ACC112 (cell line): ENCODE results near the gene ZSWIM2.

Experiments used
- H2AFZ ChIP-seq: fragments of 200-600 bp; sonication (generic); one replicate; pipeline ENCODE4 v1.6.0; 2017; ENCODE audit warnings: antibody characterized with exemption, low read length; ENCODE audit not compliant: unreplicated experiment
- H3K27ac ChIP-seq: fragments of 200-600 bp; sonication (generic); 2 replicates; pipeline ENCODE4 v1.5.1; 2014; ENCODE audit warnings: low read depth, mild to moderate bottlenecking, antibody characterized with exemption, low read length, moderate library complexity
- H3K27me3 ChIP-seq: fragments of 200-600 bp; sonication (generic); 2 replicates; pipeline ENCODE4 v1.6.1; 2014; ENCODE audit warnings: mild to moderate bottlenecking, antibody characterized with exemption, low read length, moderate library complexity, mixed read lengths; ENCODE audit not compliant: insufficient read depth
- H3K36me3 ChIP-seq: fragments of 200-600 bp; sonication (generic); 2 replicates; pipeline ENCODE4 v1.6.1; 2016; ENCODE audit warnings: mild to moderate bottlenecking, antibody characterized with exemption, low read length, moderate library complexity, mixed read lengths; ENCODE audit not compliant: insufficient read depth
- H3K4me1 ChIP-seq: fragments of 200-600 bp; sonication (generic); one replicate; pipeline ENCODE4 v1.6.1; 2016; ENCODE audit warnings: low read length, mixed read lengths; ENCODE audit not compliant: insufficient read depth, unreplicated experiment, control insufficient read depth
- H3K4me3 ChIP-seq: fragments of 200-600 bp; sonication (generic); 2 replicates; pipeline ENCODE4 v1.5.1; 2014; ENCODE audit warnings: mild to moderate bottlenecking, low read depth, low read length
- H3K79me2 ChIP-seq: fragments of 200-600 bp; sonication (generic); one replicate; pipeline ENCODE4 v1.6.0; 2016; ENCODE audit warnings: low read length; ENCODE audit not compliant: control insufficient read depth, unreplicated experiment, insufficient read depth

Gene ZSWIM2

GRCh38 chr2:186883666-186884065, 34.7 kb upstream of the ZSWIM2 start:
- H3K79me2 ChIP-seq = no peaks in the 10 kb centered on the region
- H3K27me3 ChIP-seq = no peaks in the 10 kb centered on the region
- H2AFZ ChIP-seq = no peak overlapping the region
- no peaks in the 10 kb centered on the region for H3K36me3 ChIP-seq
- H3K4me1 ChIP-seq = peaks cover 18% of the 10 kb centered on the region
- no peak overlapping the region for H3K4me3 ChIP-seq
- H3K27ac ChIP-seq = no peak overlapping the region

DNA sequence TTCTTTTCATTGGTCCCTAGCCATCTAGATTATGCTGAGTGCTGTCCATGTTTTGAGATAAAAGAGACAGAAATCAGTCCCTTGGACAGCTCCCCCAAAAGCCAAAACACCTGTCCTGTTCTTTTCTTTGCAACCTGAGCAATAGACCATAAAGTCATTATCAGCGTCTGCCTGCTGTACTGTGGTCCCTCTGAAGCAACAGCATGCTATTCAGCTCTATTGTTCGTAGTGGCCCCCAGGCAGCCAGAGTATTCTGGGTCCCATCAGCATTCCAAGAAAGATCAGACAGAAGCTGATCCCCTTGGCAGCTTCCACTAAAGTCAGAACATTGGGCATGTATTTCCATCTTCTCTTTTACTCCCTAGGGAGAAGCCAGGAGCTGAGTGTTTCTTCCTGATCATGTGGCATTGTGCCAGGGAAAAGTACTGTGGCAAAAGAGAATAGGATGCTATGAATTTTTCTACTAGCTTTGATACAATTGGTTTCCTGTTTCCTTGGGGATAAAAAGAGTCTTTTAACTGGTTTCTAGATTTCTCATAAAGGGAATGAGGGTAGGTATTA, 33.6 kb upstream of the ZSWIM2 start:
- Histone ChIP-seq H3K27ac (no peak overlapping the region), H3K36me3 (no peaks in the 10 kb centered on the region), H2AFZ (no peak overlapping the region), H3K79me2 (no peaks in the 10 kb centered on the region), H3K4me1 (peaks cover 18% of the 10 kb centered on the region), H3K27me3 (no peaks in the 10 kb centered on the region), H3K4me3 (no peak overlapping the region)

DNA sequence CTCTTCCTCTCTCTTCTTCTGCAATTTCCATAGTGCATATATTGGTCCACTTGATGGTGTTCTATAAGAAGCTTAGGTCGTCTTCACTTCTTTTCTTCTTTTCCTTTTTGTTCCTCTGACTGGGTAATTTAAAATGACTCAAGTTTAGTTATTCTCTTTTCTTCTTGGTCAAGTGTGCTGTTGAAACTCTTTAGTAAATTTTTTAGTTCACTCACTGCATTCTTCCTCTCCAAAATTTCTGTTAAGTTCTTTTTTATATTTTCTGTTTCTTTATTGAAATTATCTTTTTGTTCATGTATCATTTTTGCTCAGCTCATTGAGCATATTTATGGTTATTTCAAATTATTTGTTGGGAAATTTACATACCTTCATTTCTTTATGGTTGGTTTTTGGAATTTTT, 32.7 kb upstream of the ZSWIM2 start:
- Histone ChIP-seq H2AFZ (no peak overlapping the region), H3K27me3 (no peaks in the 10 kb centered on the region), H3K79me2 (no peaks in the 10 kb centered on the region), H3K36me3 (no peaks in the 10 kb centered on the region), H3K27ac (no peak overlapping the region), H3K4me1 (peaks cover 8% of the 10 kb centered on the region), H3K4me3 (no peak overlapping the region)

DNA sequence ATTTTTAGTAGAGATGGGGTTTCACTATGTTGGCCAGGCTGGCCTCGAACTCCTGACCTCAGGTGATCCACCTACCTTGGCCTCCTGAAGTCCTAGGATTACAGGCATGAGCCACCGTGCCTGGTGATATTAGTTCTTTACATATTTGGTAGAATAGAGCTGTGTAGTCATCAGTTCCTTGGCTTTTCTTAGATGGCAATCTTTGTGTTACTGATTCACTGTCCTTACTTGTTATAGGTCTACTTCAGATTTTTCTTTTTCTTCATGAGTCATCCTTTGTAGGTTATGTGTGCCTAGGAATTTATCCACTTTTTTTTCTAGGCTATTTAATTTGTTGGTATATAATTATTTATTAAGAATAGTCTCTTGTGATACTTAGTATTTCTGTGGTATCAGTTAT, 30.3 kb upstream of the ZSWIM2 start:
- no peaks in the 10 kb centered on the region for H3K27me3 ChIP-seq

GRCh38 chr2:186874713-186875112, 25.7 kb upstream of the ZSWIM2 start:
- Histone ChIP-seq H3K27ac (no peak overlapping the region), H2AFZ (no peak overlapping the region), H3K27me3 (no peaks in the 10 kb centered on the region), H3K36me3 (no peaks in the 10 kb centered on the region), H3K4me1 (no peaks in the 10 kb centered on the region), H3K79me2 (no peaks in the 10 kb centered on the region), H3K4me3 (no peak overlapping the region)

More for the DNA sequence above, 30.3 kb upstream of the ZSWIM2 start:
- H3K4me1 ChIP-seq = no peaks in the 10 kb centered on the region
- no peak overlapping the region for H2AFZ ChIP-seq
- H3K27ac ChIP-seq = no peak overlapping the region
- no peaks in the 10 kb centered on the region for H3K79me2 ChIP-seq
- no peak overlapping the region for H3K4me3 ChIP-seq
- H3K36me3 ChIP-seq = no peaks in the 10 kb centered on the region

- Histone ChIP-seq H2AFZ (no peak overlapping the region), H3K79me2 (no peaks in the 10 kb centered on the region), H3K36me3 (no peaks in the 10 kb centered on the region), H3K27me3 (no peaks in the 10 kb centered on the region), H3K4me3 (no peak overlapping the region), H3K27ac (no peak overlapping the region), H3K4me1 (no peaks in the 10 kb centered on the region)
Observed at GRCh38 chr2:186871881-186872280, 22.9 kb upstream of the ZSWIM2 start.

DNA sequence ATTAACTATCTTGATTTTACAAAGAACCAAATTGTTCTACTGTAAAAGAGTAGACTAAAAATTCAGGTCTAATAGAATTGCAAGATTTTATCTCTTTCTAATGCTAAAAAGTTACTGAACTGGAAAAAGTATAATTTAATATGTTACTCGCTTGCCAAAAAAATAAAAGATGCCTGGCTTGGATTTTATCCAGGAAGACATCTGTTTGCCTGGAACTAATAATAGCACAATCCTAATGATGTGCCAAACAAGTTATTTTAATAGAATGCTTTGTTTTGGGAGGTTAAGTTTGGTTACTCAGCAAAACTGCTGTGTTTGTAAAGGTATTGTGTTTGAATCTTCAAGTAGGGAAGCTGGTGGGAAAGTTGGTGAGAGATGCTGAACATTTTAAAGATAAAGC, 19.4 kb upstream of the ZSWIM2 start:
- Histone ChIP-seq H3K4me1 (peaks cover 2% of the 10 kb centered on the region), H3K4me3 (no peak overlapping the region), H3K79me2 (no peaks in the 10 kb centered on the region), H2AFZ (no peak overlapping the region), H3K27me3 (no peaks in the 10 kb centered on the region), H3K36me3 (no peaks in the 10 kb centered on the region), H3K27ac (no peak overlapping the region)

DNA sequence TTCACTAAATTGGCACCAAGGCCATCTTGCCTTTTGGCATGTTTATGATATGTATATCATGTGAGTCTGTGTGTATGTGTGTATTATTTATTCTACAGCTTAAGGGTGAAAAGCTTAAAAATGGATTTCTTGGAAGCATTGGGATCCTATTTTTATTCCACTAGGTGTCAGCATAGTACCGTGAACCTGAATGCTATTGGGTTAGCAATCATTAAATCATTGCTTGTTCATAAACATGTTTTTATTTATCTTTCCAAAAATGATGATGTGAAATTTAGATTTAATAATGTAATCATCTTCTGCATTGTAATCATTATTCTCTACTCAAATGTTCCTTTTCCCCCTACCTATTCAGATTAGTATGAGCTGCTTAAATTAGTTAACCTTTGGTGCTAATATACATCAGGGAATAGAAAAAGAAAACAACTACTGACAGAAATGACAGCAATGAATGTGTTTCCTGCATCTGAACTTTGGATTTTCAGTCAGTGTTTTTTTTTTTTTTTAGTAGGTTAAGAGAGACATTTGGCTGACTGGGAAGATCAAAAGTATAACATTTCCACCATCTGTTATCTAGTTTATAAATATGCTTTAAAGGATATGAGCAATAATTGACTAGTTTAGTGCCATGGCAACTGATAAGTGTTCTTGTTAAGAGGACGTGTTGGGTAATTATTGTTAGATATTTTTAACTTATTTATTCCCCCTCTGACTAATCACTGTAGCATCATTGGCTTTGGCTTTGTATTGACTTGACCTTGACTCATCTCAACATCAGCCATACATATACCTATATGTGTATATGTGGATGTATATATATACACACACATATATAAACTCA, 14.1 kb upstream of the ZSWIM2 start:
- Histone ChIP-seq H3K27me3 (no peaks in the 10 kb centered on the region), H3K4me3 (no peak overlapping the region)

GRCh38 chr2:186855216-186855615, 6.2 kb upstream of the ZSWIM2 start:
- Histone ChIP-seq H2AFZ (no peak overlapping the region), H3K36me3 (no peaks in the 10 kb centered on the region), H3K4me3 (no peak overlapping the region), H3K79me2 (no peaks in the 10 kb centered on the region), H3K27me3 (no peaks in the 10 kb centered on the region), H3K27ac (no peak overlapping the region), H3K4me1 (peaks cover 9% of the 10 kb centered on the region)

More for the DNA sequence above, 14.1 kb upstream of the ZSWIM2 start:
- no peak overlapping the region for H2AFZ ChIP-seq
- H3K27ac ChIP-seq = peak overlapping the region; percentile 31; the same call in 1 of the 2 replicates
- no peaks in the 10 kb centered on the region for H3K36me3 ChIP-seq
- no peaks in the 10 kb centered on the region for H3K79me2 ChIP-seq
- H3K4me1 ChIP-seq = peaks cover 7% of the 10 kb centered on the region

DNA sequence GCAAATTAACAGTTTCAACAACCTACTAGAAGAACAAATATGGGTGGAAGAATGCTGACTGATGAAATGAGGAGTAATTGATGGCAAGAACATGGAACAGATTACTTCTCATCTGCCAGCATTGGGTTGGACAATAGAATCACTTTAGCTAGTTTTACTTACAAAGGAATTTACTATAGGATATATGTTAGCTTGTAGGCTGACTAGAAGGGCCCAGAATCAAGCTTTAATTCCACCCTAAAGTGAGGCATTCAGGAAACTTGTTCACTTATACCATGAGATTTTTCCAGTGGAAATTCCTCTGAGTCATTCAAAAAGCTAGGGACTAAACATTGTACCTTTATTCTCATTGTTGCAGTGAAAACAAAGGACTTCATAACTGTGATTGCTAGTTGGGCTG, 5.0 kb upstream of the ZSWIM2 start:
- no peaks in the 10 kb centered on the region for H3K79me2 ChIP-seq
- H2AFZ ChIP-seq = no peak overlapping the region
- no peak overlapping the region for H3K27ac ChIP-seq
- peaks cover 15% of the 10 kb centered on the region for H3K4me1 ChIP-seq
- H3K27me3 ChIP-seq = no peaks in the 10 kb centered on the region
- H3K36me3 ChIP-seq = no peaks in the 10 kb centered on the region
- no peak overlapping the region for H3K4me3 ChIP-seq

GRCh38 chr2:186852508-186852907, 3.5 kb upstream of the ZSWIM2 start:
- H3K27ac ChIP-seq = no peak overlapping the region
- no peak overlapping the region for H3K4me3 ChIP-seq
- no peaks in the 10 kb centered on the region for H3K79me2 ChIP-seq
- no peak overlapping the region for H2AFZ ChIP-seq
- no peaks in the 10 kb centered on the region for H3K27me3 ChIP-seq
- no peaks in the 10 kb centered on the region for H3K36me3 ChIP-seq
- peaks cover 22% of the 10 kb centered on the region for H3K4me1 ChIP-seq
